ENCODE data around the gene APBB3. TPM values are rescaled to one million over a fixed set of nuclear protein-coding genes. Genes with fewer than 3 reads are reported as not detected.

Gene APBB3
- 125 and 232 TPM in 2 replicates for total RNA-seq (2011; cell fraction: chromatin; rRNA removed; ENCODE audit: low replicate concordance)
- 136 and 142 TPM in 2 replicates for total RNA-seq (2011; cell fraction: nucleolus; rRNA removed)
- total RNA-seq (2011; cell fraction: nucleoplasm; rRNA removed), result 117 and 134 TPM in 2 replicates
- 9.9 and 12.1 TPM in 2 replicates for total RNA-seq (2014; rRNA removed)
- 5.4 and 6.4 TPM in 2 replicates for total RNA-seq (2014; rRNA removed; fragmentation: Illumina TruSeq; extraction: Trizol)
- total RNA-seq (2015; rRNA removed; fragmentation: Illumina TruSeq; extraction: Trizol), result 5.7 and 6.0 TPM in 2 replicates
- total RNA-seq (2021), result 14.3 and 18.7 TPM in 2 replicates
- 20.5 and 40.7 TPM in 2 replicates for polyA plus RNA-seq (2011; rRNA removed)
- polyA plus RNA-seq (2011; cell fraction: cytosol; rRNA removed), result 17.1 and 26.5 TPM in 2 replicates
- 270 and 329 TPM in 2 replicates for polyA plus RNA-seq (2011; cell fraction: nucleus; rRNA removed)
- 13.3 and 31.2 TPM in 2 replicates for polyA plus RNA-seq (2012)
- 9.5 TPM in 2 replicates for polyA plus RNA-seq (2014; fragmentation: Illumina TruSeq; extraction: Trizol)
- polyA plus RNA-seq (2014; fragmentation: Nextera tagmentation; extraction: Ambion mirVana), result under 1 TPM; 0.17 to 0.67 TPM
- polyA plus RNA-seq (2014; rRNA removed), result 24.3 and 25.8 TPM in 2 replicates
- polyA minus RNA-seq (2011; rRNA and poly(A)+ RNA removed), result 14.5 and 17.3 TPM in 2 replicates
- 4.3 and 8.7 TPM in 2 replicates for polyA minus RNA-seq (2011; cell fraction: cytosol; rRNA and poly(A)+ RNA removed)
- polyA minus RNA-seq (2011; cell fraction: nucleus; rRNA and poly(A)+ RNA removed), result 44.6 and 58.9 TPM in 2 replicates
- percentile 71 among the genes with signal in this experiment for Bru-seq, nascent RNA
- BruChase-seq, experiment 1, labeled RNA remaining after a 2-hour chase, result percentile 64 among the genes with signal in this experiment
- percentile 72 among the genes with signal in this experiment for BruChase-seq, experiment 2, labeled RNA remaining after a 6-hour chase
- long read RNA-seq, experiment 1, partial matches to known transcripts, result 21 of 33 reads
- long read RNA-seq, experiment 1, other reads (novel, unspliced or antisense), result 11 of 33 reads
- long read RNA-seq, experiment 2, partial matches to known transcripts, result 0 of 6 reads
- long read RNA-seq, experiment 2, other reads (novel, unspliced or antisense), result 2 of 6 reads
- long read RNA-seq, experiment 3, partial matches to known transcripts, result 1 of 1 reads
- long read RNA-seq, experiment 3, other reads (novel, unspliced or antisense), result 0 of 1 reads

GRCh38 chr5:140564196-140565023, at the start of gene APBB3, which contains the start of gene SLC35A4:
Gene APBB3 (minus strand): TSS chr5:140564598. CDS start chr5:140564245, 353 bp downstream.
Gene SLC35A4 (plus strand): TSS chr5:140564828. CDS start chr5:140567170, 2,342 bp downstream.
- ATAC-seq (peak; percentile 94), DNase-seq (ENCODE audit: extremely low read depth in 1 of 4, low spot score in 3 of 4) (peak; percentile 92 to 99 (median 94)), FAIRE-seq (peak; percentile 100)
- POLR2A ChIA-PET, result interaction anchor here (0.9 to 6.8 kb wide), 10 partner anchors 9 to 83 kb away, joined by 3 to 46 read pairs (median 4); partner anchors contain the start of genes EIF4EBP3, IK and NDUFA2
- peak within 1 kb of the TSS; percentile 99 for H3K4me2 ChIP-seq (ENCODE audit: insufficient read depth, low read length)
- peak within 1 kb of the TSS; percentile 93 to 100 for H3K9ac ChIP-seq (ENCODE audit: insufficient read depth in 1 of 2, low read depth in 2 of 2, low read length in 2 of 2)
- peaks cover 36% of the 10 kb centered on the region for H3K79me2 ChIP-seq (ENCODE audit: control insufficient read depth, insufficient read depth, low read length)
- H3K36me3 ChIP-seq (ENCODE audit: control insufficient read depth, insufficient read depth, low read length), result peaks cover 45% of the 10 kb centered on the region
- intact Hi-C loops (cut with micrococcal nuclease) (loop anchor here (1.0 kb wide), 1 partner anchor 75 kb away; the partner anchor contains the start of gene TMCO6), in situ Hi-C loops (cut with MboI) (loop anchor here (5.0 kb wide), 2 partner anchors 78 to 153 kb away; no protein-coding TSS in a partner anchor)
- H4K20me1 ChIP-seq (replicated peaks; ENCODE audit: control insufficient read depth, insufficient read depth, low read length), result no peaks in the 10 kb centered on the region
- peaks cover 26 to 40% of the 10 kb centered on the region in 2 experiments for H3K4me1 ChIP-seq (replicated peaks in 1 of 2; ENCODE audit: control insufficient read depth in 2 of 2, insufficient read depth in 2 of 2, low read length in 2 of 2)
- H3K4me3 ChIP-seq, result peak within 1 kb of the TSS; percentile 75
- H3K27ac ChIP-seq (ENCODE audit: extremely low read depth, low read depth, low read length), result peak within 1 kb of the TSS; percentile 98
- CTCF ChIA-PET (ENCODE audit: low intra/inter-chr PET ratio), result no interaction called here
- no peaks in the 10 kb centered on the region for H3K27me3 ChIP-seq (ENCODE audit: control insufficient read depth in 2 of 2, insufficient read depth in 2 of 2, low read length in 2 of 2)
- 1% methylated on average over 67 of the region's 74 CpGs for WGBS (ENCODE audit: insufficient coverage, low coverage, missing lambda C conversion rate)
- H3K9me1 ChIP-seq (ENCODE audit: control insufficient read depth, insufficient read depth, low read length), result no peaks in the 10 kb centered on the region
- H3K9me3 ChIP-seq (replicated peaks; ENCODE audit: control insufficient read depth, insufficient read depth, low read depth, low read length), result no peaks in the 10 kb centered on the region
- BruUV-seq (replicated peaks), result no TSS peak
- peak within 1 kb of the TSS; percentile 94 for H2AFZ ChIP-seq (ENCODE audit: low read depth, low read length)
- TF ChIP-seq DEAF1 (CRISPR knock-in tag; IDR thresholded peaks at IDR 0.05) (no peak), ZFP91 (CRISPR knock-in tag; IDR thresholded peaks at IDR 0.05) (peak; percentile 48; the same call in 1 of the 2 replicates), SNAPC5 (CRISPR knock-in tag; IDR thresholded peaks at IDR 0.05) (no peak), ZFP36 (IDR thresholded peaks at IDR 0.05; ENCODE audit: low read depth, low read length, partially characterized antibody) (peak; percentile 2), POLR2H (tag; IDR thresholded peaks at IDR 0.05; ENCODE audit: low read depth) (peak; percentile 86), VEZF1 (CRISPR knock-in tag; IDR thresholded peaks at IDR 0.05) (peak; percentile 82), ZBTB43 (CRISPR knock-in tag; IDR thresholded peaks at IDR 0.05) (no peak; the same call in 1 of the 2 replicates), SMARCB1 (IDR thresholded peaks at IDR 0.05; ENCODE audit: insufficient read length, low read depth) (no peak)

All from K562 (cell line).